Calu3 (cell line): ENCODE results near the gene TMEM223. TPM values are rescaled to one million over a fixed set of nuclear protein-coding genes. Genes with fewer than 3 reads are reported as not detected.
"Not testable (repeated sequence)": the region's sequence is repeated elsewhere in the genome, so short reads cannot be mapped to it uniquely, and the experiment has no call there.

Experiments
- BruUV-seq: library from RNA; stranded (reverse); fragments of 400-500 nt; replicated peaks from 2 replicates; lab custom pipeline; 2021; lab: Mats Ljungman, UMichigan
- CTCF ChIA-PET: fragments of 300-600 bp; sonication (Branson Sonifier 250); formaldehyde crosslinking; loops from one replicate; lab custom pipeline; 2022; ENCODE audit warnings: antibody characterized with exemption; lab: Charles Lee
- DNase-seq: peaks from one replicate; pipeline ENCODE4 v3.0.0; 2022
- H3K27ac Mint-ChIP-seq: one replicate; pipeline ENCODE4 v1.8.0; 2022; ENCODE audit warnings: mixed read lengths; ENCODE audit not compliant: unreplicated experiment
- H3K27me3 Mint-ChIP-seq: one replicate; pipeline ENCODE4 v1.8.0; 2022; ENCODE audit warnings: mixed read lengths; ENCODE audit not compliant: unreplicated experiment
- H3K36me3 Mint-ChIP-seq: one replicate; pipeline ENCODE4 v1.8.0; 2022; ENCODE audit warnings: mild to moderate bottlenecking, moderate library complexity, mixed read lengths; ENCODE audit not compliant: insufficient read depth, unreplicated experiment
- H3K4me1 Mint-ChIP-seq: one replicate; pipeline ENCODE4 v1.8.0; 2022; ENCODE audit warnings: mild to moderate bottlenecking, low read depth, mixed read lengths; ENCODE audit not compliant: unreplicated experiment
- H3K4me3 Mint-ChIP-seq: one replicate; pipeline ENCODE4 v1.8.0; 2022; ENCODE audit warnings: mild to moderate bottlenecking, low read depth, moderate library complexity, mixed read lengths; ENCODE audit not compliant: unreplicated experiment
- H3K9me3 Mint-ChIP-seq: one replicate; pipeline ENCODE4 v1.8.0; 2022; ENCODE audit warnings: low read depth, mixed read lengths; ENCODE audit not compliant: unreplicated experiment
- CTCF ChIP-seq: fragments of 200-600 bp; IDR thresholded peaks from one replicate; pipeline ENCODE4 v1.8.0; 2022; ENCODE audit warnings: antibody characterized with exemption; ENCODE audit not compliant: unreplicated experiment
- intact Hi-C: fragments of 100-400 bp; cut with micrococcal nuclease; formaldehyde crosslinking; loops from one replicate; pipeline ENCODE4 v1.10.0; 2022; ENCODE audit not compliant: unreplicated experiment
- total RNA-seq: library from RNA; stranded (reverse); gene quantifications from 2 replicates; pipeline ENCODE4 v1.2.3, GENCODE V29; 2022

Gene TMEM223
- total RNA-seq, 1 experiment from 2014 or later, result 19.4 TPM

- peak overlapping the region; percentile 98 for H3K4me3 Mint-ChIP-seq
- CTCF ChIA-PET, result interaction anchor here (0.8 to 2.2 kb wide), 5 partner anchors 9 to 71 kb away, joined by 3 to 10 read pairs (median 7); partner anchors contain the start of genes POLR2G, TMEM179B and ZBTB3
Observed at GRCh38 chr11:62770778-62771143, 21.0 kb downstream of the TMEM223 start.

GRCh38 chr11:62760867-62761227 lies 31.0 kb downstream of the TMEM223 start:
- H3K27me3 Mint-ChIP-seq, result not testable (repeated sequence)
- CTCF ChIA-PET, result interaction anchor here (1.6 kb wide), 1 partner anchor 26 kb away, joined by 7 read pairs; the partner anchor contains the start of gene TMEM179B

More at GRCh38 chr11:62770778-62771143, 21.0 kb downstream of the TMEM223 start:
- no peaks in the 10 kb centered on the region for H3K9me3 Mint-ChIP-seq
- peaks cover 61% of the 10 kb centered on the region for H3K36me3 Mint-ChIP-seq
- intact Hi-C loops, result no loop called here
- no peak for DNase-seq
- peaks cover 14% of the 10 kb centered on the region for H3K4me1 Mint-ChIP-seq
- BruUV-seq, result no TSS peak
- peak overlapping the region; percentile 99 for H3K27ac Mint-ChIP-seq
- H3K27me3 Mint-ChIP-seq, result no peaks in the 10 kb centered on the region
- no peak for TF ChIP-seq CTCF

GRCh38 chr11:62757846-62758788 lies 33.7 kb downstream of the TMEM223 start:
- no peaks in the 10 kb centered on the region for H3K9me3 Mint-ChIP-seq
- no peak overlapping the region for H3K4me3 Mint-ChIP-seq
- no TSS peak for BruUV-seq
- no peak for TF ChIP-seq CTCF
- peaks cover 33% of the 10 kb centered on the region for H3K36me3 Mint-ChIP-seq
- no peak overlapping the region for H3K27ac Mint-ChIP-seq
- intact Hi-C loops, result no loop called here
- CTCF ChIA-PET, result no interaction called here
- H3K27me3 Mint-ChIP-seq, result no peaks in the 10 kb centered on the region
- H3K4me1 Mint-ChIP-seq, result peaks cover 14% of the 10 kb centered on the region
- DNase-seq, result no peak

More at GRCh38 chr11:62760867-62761227, 31.0 kb downstream of the TMEM223 start:
- BruUV-seq, intact Hi-C loops, DNase-seq, H3K9me3 Mint-ChIP-seq: not testable (repeated sequence)
- Mint-ChIP-seq H3K27ac (peak overlapping the region; percentile 97), H3K4me1 (peaks cover 14% of the 10 kb centered on the region), H3K36me3 (peaks cover 30% of the 10 kb centered on the region), H3K4me3 (peak overlapping the region; percentile 98)

DNA sequence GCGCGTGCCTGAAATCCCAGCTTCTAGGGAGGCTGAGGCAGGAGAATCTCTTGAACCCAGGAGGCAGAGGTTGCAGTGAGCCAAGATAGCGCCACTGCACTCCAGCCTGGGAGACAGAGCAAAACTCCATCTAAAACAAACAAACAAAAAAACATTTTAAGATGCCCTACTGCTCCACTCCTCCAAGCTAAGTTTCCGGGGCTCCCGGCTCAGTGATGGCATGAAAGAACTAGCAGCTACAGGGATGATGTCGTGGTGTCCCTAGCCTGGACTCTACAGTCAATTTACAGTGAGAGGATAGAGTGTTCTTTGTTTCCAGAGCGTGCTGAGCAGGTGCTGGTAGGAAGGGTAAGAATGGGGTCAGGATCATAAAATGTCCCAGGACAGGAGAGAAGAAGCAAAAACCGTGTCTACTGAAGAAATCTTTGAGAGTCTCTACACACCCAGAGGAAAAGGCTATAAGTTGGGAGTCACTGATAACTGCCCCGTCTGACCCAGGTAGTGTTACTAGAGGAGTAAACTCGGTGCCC lies 36.7 kb downstream of the TMEM223 start:
- CTCF ChIA-PET, result interaction anchor here (0.6 kb wide), 1 partner anchor 879 kb away, joined by 7 read pairs; no protein-coding TSS in a partner anchor

More for the DNA sequence above, 36.7 kb downstream of the TMEM223 start:
- BruUV-seq, result no TSS peak
- Mint-ChIP-seq H3K9me3 (no peaks in the 10 kb centered on the region), H3K27me3 (no peaks in the 10 kb centered on the region), H3K4me3 (peak overlapping the region; percentile 16), H3K36me3 (peaks cover 12% of the 10 kb centered on the region), H3K27ac (no peak overlapping the region), H3K4me1 (no peaks in the 10 kb centered on the region)
- no peak for DNase-seq
- intact Hi-C loops, result no loop called here
- TF ChIP-seq CTCF, result no peak
